OCI-LY7 (cell line): ENCODE data around the gene CTSC. TPM values are rescaled to one million over a fixed set of nuclear protein-coding genes. Genes with fewer than 3 reads are reported as not detected.

Source experiments
- BruUV-seq: library from RNA; stranded (reverse); fragments of 400-500 nt; replicated peaks from 2 replicates; lab custom pipeline; 2021; lab: Mats Ljungman, UMichigan
- CTCF ChIA-PET: fragments of 300-600 bp; sonication (Branson Sonifier 250); formaldehyde crosslinking; loops from one replicate; lab custom pipeline; 2022; ENCODE audit warnings: antibody characterized with exemption; ENCODE audit not compliant: unreplicated experiment; lab: Charles Lee
- POLR2A ChIA-PET: fragments of 300-600 bp; sonication (Branson Sonifier 250); formaldehyde crosslinking; loops from one replicate; lab custom pipeline; 2022; ENCODE audit warnings: antibody characterized with exemption; lab: Charles Lee
- DNase-seq: peaks from one replicate; pipeline ENCODE4 v3.0.0-alpha.2; 2015; ENCODE audit warnings: low spot score
- H2AFZ ChIP-seq: fragments of 200-600 bp; sonication (generic), shearing (Covaris generic); 2 replicates; pipeline ENCODE4 v1.6.1; 2014; ENCODE audit warnings: mild to moderate bottlenecking, antibody characterized with exemption, low read length, moderate library complexity
- H3K27ac ChIP-seq: fragments of 200-600 bp; sonication (generic); 2 replicates; pipeline ENCODE4 v1.5.1; 2014; ENCODE audit warnings: mixed run types, low read depth, mild to moderate bottlenecking, moderate library complexity, low read length, inconsistent platforms; ENCODE audit not compliant: poor library complexity, severe bottlenecking
- H3K36me3 ChIP-seq: fragments of 200-600 bp; sonication (generic); 2 replicates; pipeline ENCODE4 v1.6.1; 2014; ENCODE audit warnings: mild to moderate bottlenecking, antibody characterized with exemption, low read length, moderate library complexity, mixed read lengths; ENCODE audit not compliant: insufficient read depth
- H3K4me1 ChIP-seq: fragments of 200-600 bp; sonication (generic); 2 replicates; pipeline ENCODE4 v1.5.1; 2014; ENCODE audit warnings: mild to moderate bottlenecking, low read length; ENCODE audit not compliant: insufficient read depth, poor library complexity, severe bottlenecking
- H3K4me2 ChIP-seq: fragments of 200-600 bp; sonication (generic); 2 replicates; pipeline ENCODE4 v1.6.1; 2014; ENCODE audit warnings: mild to moderate bottlenecking, low read length
- H3K4me3 ChIP-seq: fragments of 200-600 bp; sonication (generic); 2 replicates; pipeline ENCODE4 v1.5.1; 2014; ENCODE audit warnings: mild to moderate bottlenecking, low read depth, low read length; ENCODE audit not compliant: poor library complexity, severe bottlenecking
- H3K79me2 ChIP-seq: fragments of 200-600 bp; sonication (generic); 2 replicates; pipeline ENCODE4 v1.6.1; 2016; ENCODE audit warnings: low read depth, mild to moderate bottlenecking, low read length, moderate library complexity, mixed read lengths; ENCODE audit not compliant: insufficient read depth
- H3K9me2 ChIP-seq: fragments of 200-600 bp; sonication (generic); 2 replicates; pipeline ENCODE4 v1.6.1; 2016; ENCODE audit warnings: mild to moderate bottlenecking, low read length, mixed read lengths; ENCODE audit not compliant: insufficient read depth
- H3K9me3 ChIP-seq: fragments of 200-600 bp; sonication (generic); 2 replicates; pipeline ENCODE4 v1.6.1; 2014; ENCODE audit warnings: mild to moderate bottlenecking, mixed run types, low read length, mixed read lengths
- H4K20me1 ChIP-seq: fragments of 200-600 bp; sonication (generic); 2 replicates; pipeline ENCODE4 v1.6.1; 2014; ENCODE audit warnings: mild to moderate bottlenecking, antibody characterized with exemption, low read length, moderate library complexity, mixed read lengths; ENCODE audit not compliant: insufficient read depth
- EZH2phosphoT487 ChIP-seq: fragments of 200-600 bp; sonication (generic); IDR thresholded peaks from 2 replicates; pipeline ENCODE4 v1.6.1; 2018; ENCODE audit warnings: low read depth, borderline replicate concordance, mild to moderate bottlenecking, mixed run types, antibody characterized with exemption, low read length, moderate library complexity, mixed read lengths
- intact Hi-C: fragments of 100-400 bp; cut with micrococcal nuclease; formaldehyde crosslinking; loops from one replicate; pipeline ENCODE4 v1.10.0; 2022; ENCODE audit not compliant: unreplicated experiment
- total RNA-seq, 2 experiments: library from RNA; depleted of rRNA in 1 of 2; stranded (reverse); fragments of >200 nt in 1 of 2; shearing (Covaris generic) in 1 of 2; gene quantifications; 2 replicates each; pipeline ENCODE4 v1.2.3, GENCODE V29; 2014 to 2022
- TF ChIP-seq, protein P1 (sequence below): fragments of 200-600 bp; sonication (generic); conservative IDR thresholded peaks from 2 replicates; pipeline ENCODE4 v1.5.1; 2014; ENCODE audit warnings: mild to moderate bottlenecking, antibody characterized with exemption, low read length, moderate library complexity, mixed read lengths

CTSC gene
- total RNA-seq, 2 experiments from 2014 or later = 60.5 to 90.3 TPM

DNA sequence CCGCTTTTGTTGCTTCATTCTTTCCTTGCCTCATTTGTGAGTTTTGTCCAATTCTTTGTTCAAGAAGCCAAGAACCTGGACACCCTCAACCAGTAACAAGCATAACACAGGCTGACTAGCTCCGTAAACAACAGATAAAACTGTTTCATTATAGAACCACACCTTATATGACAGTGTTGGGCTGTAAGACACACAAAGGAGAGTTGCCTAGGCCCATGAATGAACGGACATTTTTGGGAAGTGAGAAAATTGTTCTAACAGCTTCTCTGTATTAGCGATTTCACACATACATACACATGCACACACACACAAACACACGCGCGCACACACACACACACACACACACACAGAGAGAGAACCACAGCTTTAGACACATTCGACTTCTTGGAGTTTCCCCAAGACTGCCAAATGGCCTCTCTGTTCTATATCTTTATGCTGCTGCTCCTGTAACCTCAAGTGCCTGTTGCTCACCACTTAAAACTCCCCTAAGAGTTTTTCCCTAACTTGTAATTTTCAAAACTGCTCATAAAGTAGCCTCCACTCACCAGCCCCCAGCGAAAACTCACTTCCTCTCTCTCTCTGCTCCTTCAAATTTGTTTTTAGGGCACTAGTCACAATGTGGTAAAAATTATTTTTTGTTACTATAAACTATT lies 35.9 kb downstream of the CTSC start:
- Histone ChIP-seq H3K27ac (no peak overlapping the region), H3K79me2 (no peaks in the 10 kb centered on the region), H2AFZ (no peak overlapping the region), H3K9me2 (no peaks in the 10 kb centered on the region), H3K36me3 (peaks cover 96% of the 10 kb centered on the region), H3K4me1 (no peaks in the 10 kb centered on the region), H4K20me1 (no peaks in the 10 kb centered on the region), H3K9me3 (no peaks in the 10 kb centered on the region), H3K4me3 (no peak overlapping the region), H3K4me2 (no peak overlapping the region)
- ChIA-PET CTCF (no interaction called here), POLR2A (interaction anchor here (0.7 kb wide), 1 partner anchor 9 kb away, joined by 10 read pairs; no protein-coding TSS in a partner anchor)
- BruUV-seq = no TSS peak
- DNase-seq = no peak
- TF ChIP-seq, protein P1, sequence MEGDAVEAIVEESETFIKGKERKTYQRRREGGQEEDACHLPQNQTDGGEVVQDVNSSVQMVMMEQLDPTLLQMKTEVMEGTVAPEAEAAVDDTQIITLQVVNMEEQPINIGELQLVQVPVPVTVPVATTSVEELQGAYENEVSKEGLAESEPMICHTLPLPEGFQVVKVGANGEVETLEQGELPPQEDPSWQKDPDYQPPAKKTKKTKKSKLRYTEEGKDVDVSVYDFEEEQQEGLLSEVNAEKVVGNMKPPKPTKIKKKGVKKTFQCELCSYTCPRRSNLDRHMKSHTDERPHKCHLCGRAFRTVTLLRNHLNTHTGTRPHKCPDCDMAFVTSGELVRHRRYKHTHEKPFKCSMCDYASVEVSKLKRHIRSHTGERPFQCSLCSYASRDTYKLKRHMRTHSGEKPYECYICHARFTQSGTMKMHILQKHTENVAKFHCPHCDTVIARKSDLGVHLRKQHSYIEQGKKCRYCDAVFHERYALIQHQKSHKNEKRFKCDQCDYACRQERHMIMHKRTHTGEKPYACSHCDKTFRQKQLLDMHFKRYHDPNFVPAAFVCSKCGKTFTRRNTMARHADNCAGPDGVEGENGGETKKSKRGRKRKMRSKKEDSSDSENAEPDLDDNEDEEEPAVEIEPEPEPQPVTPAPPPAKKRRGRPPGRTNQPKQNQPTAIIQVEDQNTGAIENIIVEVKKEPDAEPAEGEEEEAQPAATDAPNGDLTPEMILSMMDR = no peak
- no peak for TF ChIP-seq EZH2phosphoT487
- intact Hi-C loops = no loop called here

DNA sequence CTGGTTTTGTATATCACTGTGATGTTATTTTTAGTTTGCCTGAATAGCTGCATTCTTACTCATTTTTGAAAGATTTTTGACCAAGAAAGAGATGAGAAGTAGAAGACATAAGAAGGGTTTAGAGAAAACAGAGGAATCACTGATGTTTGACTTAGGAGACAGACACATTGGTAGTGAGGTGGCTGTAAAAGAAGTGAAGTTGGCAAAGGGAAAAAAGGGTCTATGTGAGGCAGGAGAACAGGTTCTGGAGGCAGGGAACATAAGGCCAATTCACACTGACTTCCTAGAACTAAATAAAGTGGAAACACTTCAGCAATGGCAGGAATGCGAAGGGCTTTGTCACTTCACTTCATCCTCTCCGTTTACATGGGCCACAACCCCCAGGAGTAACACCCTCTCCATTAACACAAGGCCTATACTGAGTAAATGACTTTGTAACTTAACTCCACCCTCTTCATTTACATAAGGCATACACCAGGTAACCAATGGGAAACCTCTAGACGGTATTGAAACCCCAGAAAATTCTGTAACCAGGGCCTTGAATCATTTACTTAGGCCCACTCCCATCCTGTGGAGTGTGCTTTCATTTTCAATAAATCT lies 36.5 kb downstream of the CTSC start:
- BruUV-seq = no TSS peak
- peaks cover 96% of the 10 kb centered on the region for H3K36me3 ChIP-seq

More for the DNA sequence above, 36.5 kb downstream of the CTSC start:
- no peaks in the 10 kb centered on the region for H3K9me3 ChIP-seq
- H2AFZ ChIP-seq = no peak overlapping the region
- TF ChIP-seq, protein P1 = no peak
- TF ChIP-seq EZH2phosphoT487 = no peak
- no peaks in the 10 kb centered on the region for H3K79me2 ChIP-seq
- H3K9me2 ChIP-seq = no peaks in the 10 kb centered on the region
- no peak for DNase-seq
- no peaks in the 10 kb centered on the region for H3K4me1 ChIP-seq
- H3K27ac ChIP-seq = no peak overlapping the region
- POLR2A ChIA-PET = no interaction called here
- H3K4me2 ChIP-seq = no peak overlapping the region
- H3K4me3 ChIP-seq = no peak overlapping the region
- CTCF ChIA-PET = no interaction called here
- H4K20me1 ChIP-seq = no peaks in the 10 kb centered on the region
- intact Hi-C loops = no loop called here
